ENCODE measurements around the gene MED31. TPM values are rescaled to one million over a fixed set of nuclear protein-coding genes. Genes with fewer than 3 reads are reported as not detected.

MED31 gene
- total RNA-seq, 1 donor from 2014 or later, result 12.9 TPM

DNA sequence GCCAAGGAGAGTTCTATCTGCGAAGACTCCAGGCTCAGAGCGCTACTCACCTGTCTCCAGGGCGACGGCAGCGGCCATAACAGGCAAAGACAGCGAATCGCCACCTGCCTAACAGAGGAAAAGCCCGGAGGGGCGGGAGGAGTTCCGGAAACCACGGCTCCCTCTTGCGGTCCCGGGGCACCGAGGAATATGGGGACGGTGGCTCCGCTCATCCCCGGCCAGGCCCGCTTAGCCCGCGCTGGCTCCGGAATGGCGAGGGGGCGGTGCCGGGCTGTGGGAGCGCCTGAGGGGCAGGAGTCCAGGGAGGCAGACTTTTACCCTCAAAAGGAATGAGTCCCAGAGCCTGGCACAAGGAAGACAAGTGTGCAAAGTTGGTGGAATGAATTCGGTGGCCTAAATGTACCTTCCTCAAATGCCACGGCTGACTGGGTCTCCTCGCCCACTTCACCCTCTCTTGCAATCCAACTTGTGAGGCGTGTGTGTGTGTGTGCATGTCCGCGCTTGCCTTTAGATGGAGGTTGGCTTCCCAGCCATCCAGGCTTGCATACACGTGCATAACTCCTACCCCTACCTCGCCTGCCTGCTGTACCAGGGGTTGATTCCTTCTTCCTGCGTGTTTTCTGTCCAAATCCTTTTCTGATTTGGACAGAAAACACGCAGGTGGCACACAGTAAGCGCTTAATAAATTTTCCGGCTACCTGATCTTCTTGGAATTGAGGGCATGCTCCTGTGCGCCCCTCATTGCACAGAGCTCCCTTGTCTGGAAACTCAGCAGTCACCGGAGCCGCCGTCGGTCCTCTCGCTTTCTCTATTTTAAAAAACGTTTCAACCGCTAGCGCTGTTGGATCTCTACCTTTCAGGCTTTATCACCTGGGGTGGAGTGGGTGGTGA is 3.7 kb upstream of the MED31 start:
- DNase-seq (ENCODE audit: low spot score), result no peak
- H3K27me3 Mint-ChIP-seq (ENCODE audit: low read depth), result peaks cover 45% of the 10 kb centered on the region

DNA sequence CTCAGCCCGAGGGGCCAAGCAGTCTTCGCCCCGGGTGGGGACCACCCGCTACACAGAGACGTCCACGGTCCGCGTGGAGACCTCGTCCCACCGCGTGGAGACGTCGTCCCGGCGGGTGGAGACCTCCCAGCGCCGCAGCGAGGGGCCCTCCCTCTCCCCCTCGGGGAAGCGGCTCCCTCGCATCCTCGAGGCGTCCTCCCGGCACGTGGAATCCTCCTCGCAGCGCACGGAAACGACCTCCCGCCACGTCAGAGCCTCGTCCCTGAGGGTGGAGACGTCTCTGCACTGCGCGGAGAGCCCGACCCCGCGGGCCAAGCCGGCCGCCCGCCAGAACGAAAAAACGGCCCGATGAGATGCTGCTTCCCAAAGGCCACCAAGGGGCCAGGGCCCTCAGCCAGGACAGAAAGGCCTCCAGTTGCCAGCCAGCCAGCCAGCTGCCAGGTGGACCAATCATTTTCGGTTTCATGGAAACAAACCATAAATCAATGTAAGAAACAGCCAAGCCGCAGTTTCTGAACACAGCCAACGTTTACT is 581 bp upstream of the MED31 start:
- no peak for DNase-seq (ENCODE audit: low spot score)
- Mint-ChIP-seq H3K27me3 (ENCODE audit: low read depth) (peaks cover 25% of the 10 kb centered on the region), H3K4me1 (ENCODE audit: low read depth) (peaks cover 50% of the 10 kb centered on the region), H3K4me3 (ENCODE audit: unreplicated experiment) (peak overlapping the region; percentile 91), H3K27ac (ENCODE audit: unreplicated experiment) (no peak overlapping the region), H3K36me3 (ENCODE audit: low read depth) (peaks cover 10% of the 10 kb centered on the region), H3K9me3 (ENCODE audit: low read depth) (peaks cover 6% of the 10 kb centered on the region)
- TF ChIP-seq, protein P1, sequence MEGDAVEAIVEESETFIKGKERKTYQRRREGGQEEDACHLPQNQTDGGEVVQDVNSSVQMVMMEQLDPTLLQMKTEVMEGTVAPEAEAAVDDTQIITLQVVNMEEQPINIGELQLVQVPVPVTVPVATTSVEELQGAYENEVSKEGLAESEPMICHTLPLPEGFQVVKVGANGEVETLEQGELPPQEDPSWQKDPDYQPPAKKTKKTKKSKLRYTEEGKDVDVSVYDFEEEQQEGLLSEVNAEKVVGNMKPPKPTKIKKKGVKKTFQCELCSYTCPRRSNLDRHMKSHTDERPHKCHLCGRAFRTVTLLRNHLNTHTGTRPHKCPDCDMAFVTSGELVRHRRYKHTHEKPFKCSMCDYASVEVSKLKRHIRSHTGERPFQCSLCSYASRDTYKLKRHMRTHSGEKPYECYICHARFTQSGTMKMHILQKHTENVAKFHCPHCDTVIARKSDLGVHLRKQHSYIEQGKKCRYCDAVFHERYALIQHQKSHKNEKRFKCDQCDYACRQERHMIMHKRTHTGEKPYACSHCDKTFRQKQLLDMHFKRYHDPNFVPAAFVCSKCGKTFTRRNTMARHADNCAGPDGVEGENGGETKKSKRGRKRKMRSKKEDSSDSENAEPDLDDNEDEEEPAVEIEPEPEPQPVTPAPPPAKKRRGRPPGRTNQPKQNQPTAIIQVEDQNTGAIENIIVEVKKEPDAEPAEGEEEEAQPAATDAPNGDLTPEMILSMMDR (IDR thresholded peaks at IDR 0.05), result no peak

More for the DNA sequence above, 3.7 kb upstream of the MED31 start:
- no peak overlapping the region for H3K27ac Mint-ChIP-seq (ENCODE audit: unreplicated experiment)
- H3K9me3 Mint-ChIP-seq (ENCODE audit: low read depth), result peaks cover 6% of the 10 kb centered on the region
- TF ChIP-seq, protein P1 (IDR thresholded peaks at IDR 0.05), result no peak
- H3K36me3 Mint-ChIP-seq (ENCODE audit: low read depth), result peaks cover 8% of the 10 kb centered on the region
- peaks cover 37% of the 10 kb centered on the region for H3K4me1 Mint-ChIP-seq (ENCODE audit: low read depth)
- H3K4me3 Mint-ChIP-seq (ENCODE audit: unreplicated experiment), result peak overlapping the region; percentile 61

DNA sequence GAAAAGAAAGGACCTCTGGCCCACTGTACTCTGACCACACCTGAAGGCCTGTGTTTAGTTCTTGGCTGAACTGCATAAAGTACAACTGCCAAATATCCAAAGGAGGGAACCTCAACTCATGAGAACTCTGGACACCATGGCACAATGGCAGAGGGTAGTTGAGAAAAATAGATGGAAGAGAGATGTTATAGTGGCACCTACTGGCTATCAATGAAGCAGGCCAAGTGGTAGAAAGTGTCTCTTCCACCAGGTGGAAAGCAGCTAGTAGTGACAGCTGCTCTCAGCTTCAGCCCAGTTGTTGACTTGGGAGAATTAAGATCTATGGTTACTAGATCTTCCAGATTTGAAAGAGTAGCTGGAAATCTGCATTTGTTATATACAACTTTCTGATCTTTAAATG is 3.2 kb downstream of the MED31 start:
- Mint-ChIP-seq H3K4me3 (ENCODE audit: unreplicated experiment) (no peak overlapping the region), H3K4me1 (ENCODE audit: low read depth) (peaks cover 27% of the 10 kb centered on the region), H3K9me3 (ENCODE audit: low read depth) (no peaks in the 10 kb centered on the region), H3K36me3 (ENCODE audit: low read depth) (peaks cover 6% of the 10 kb centered on the region), H3K27me3 (ENCODE audit: low read depth) (peaks cover under 1% of the 10 kb centered on the region), H3K27ac (ENCODE audit: unreplicated experiment) (no peak overlapping the region)
- no peak for DNase-seq (ENCODE audit: low spot score)
- TF ChIP-seq, protein P1 (IDR thresholded peaks at IDR 0.05), result peak; percentile 60

DNA sequence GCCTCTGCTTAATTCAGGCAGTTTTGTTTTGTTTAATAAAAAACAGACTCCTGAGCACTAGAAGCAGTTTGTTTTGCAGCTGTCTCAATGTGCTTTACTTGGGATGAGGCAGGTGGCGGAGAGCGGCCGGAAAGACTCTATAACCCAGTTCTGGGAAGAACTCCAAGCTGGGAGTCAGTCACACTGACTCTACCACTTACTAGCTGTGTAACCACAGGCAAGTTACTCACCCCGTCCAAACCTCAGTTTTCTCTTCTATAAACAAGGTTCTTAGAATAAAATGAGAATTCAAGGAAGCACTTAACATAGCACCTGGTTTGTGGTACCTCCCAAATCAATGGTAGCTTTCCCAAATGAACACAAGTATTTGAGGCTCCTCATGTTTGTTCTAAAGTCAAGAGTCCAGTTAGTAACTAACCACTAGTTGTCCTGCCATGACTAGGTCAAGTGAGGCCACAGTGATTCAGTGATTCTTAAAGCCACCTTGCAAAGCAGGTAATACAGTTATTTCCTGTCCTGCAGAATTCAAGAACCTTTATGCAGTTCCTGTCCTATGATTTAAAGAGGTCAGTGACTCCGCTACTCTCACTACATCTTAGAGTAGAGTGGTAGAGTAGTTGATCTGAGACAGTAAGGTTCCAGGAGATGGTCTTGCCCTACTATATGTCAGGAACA is 7.8 kb downstream of the MED31 start:
- H3K9me3 Mint-ChIP-seq (ENCODE audit: low read depth), result no peaks in the 10 kb centered on the region
- no peak overlapping the region for H3K4me3 Mint-ChIP-seq (ENCODE audit: unreplicated experiment)
- H3K36me3 Mint-ChIP-seq (ENCODE audit: low read depth), result peaks cover 5% of the 10 kb centered on the region
- no peaks in the 10 kb centered on the region for H3K27me3 Mint-ChIP-seq (ENCODE audit: low read depth)
- no peak overlapping the region for H3K27ac Mint-ChIP-seq (ENCODE audit: unreplicated experiment)
- DNase-seq (ENCODE audit: low spot score), result no peak
- H3K4me1 Mint-ChIP-seq (ENCODE audit: low read depth), result peaks cover 27% of the 10 kb centered on the region
- TF ChIP-seq, protein P1 (IDR thresholded peaks at IDR 0.05), result no peak

DNA sequence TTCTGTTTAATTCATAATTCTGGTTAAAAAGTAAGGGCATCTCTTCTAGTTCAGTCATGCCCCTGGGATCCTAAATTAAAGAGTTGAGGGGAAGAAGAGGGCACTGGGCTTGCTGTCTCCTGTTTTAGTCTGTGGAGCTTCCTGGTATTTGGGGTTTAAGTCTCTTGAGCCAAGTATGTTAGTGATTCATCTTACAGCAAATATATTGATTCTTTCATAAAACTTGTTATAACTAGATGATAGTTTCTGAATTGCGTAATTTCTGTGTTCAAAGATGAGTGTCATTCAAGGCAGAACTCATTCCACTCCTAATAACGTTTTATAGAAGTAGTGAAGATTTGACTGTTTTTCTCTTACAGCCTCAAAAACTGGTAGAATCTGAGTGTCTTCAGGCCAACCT is 8.8 kb downstream of the MED31 start:
- Mint-ChIP-seq H3K27ac (ENCODE audit: unreplicated experiment) (peak overlapping the region; percentile 63), H3K27me3 (ENCODE audit: low read depth) (no peaks in the 10 kb centered on the region), H3K4me3 (ENCODE audit: unreplicated experiment) (peak overlapping the region; percentile 82), H3K36me3 (ENCODE audit: low read depth) (peaks cover 2% of the 10 kb centered on the region), H3K4me1 (ENCODE audit: low read depth) (peaks cover 35% of the 10 kb centered on the region), H3K9me3 (ENCODE audit: low read depth) (no peaks in the 10 kb centered on the region)
- DNase-seq (ENCODE audit: low spot score), result no peak
- TF ChIP-seq, protein P1 (IDR thresholded peaks at IDR 0.05), result no peak

All from chondrocyte (in vitro differentiated cells).